GM19438 (cell line): ENCODE data around the gene COA1.
"Not testable (repeated sequence)": the region's sequence is repeated elsewhere in the genome, so short reads cannot be mapped to it uniquely, and the experiment has no call there.

Experiments used
- ATAC-seq: cut with Tn5 transposase; IDR thresholded peaks from one replicate; pipeline ENCODE4 v1.9.1; 2021; ENCODE audit warnings: low read depth; ENCODE audit not compliant: unreplicated experiment

The COA1 gene

GRCh38 chr7:43693687-43694398 is 35.5 kb downstream of the COA1 start:
- ATAC-seq, result no peak

GRCh38 chr7:43692582-43693373 is 36.5 kb downstream of the COA1 start:
- no peak for ATAC-seq

- no peak for ATAC-seq
These were observed 37.7 kb downstream of the COA1 start for GRCh38 chr7:43691611-43692010.

- no peak for ATAC-seq
These were observed 40.2 kb downstream of the COA1 start for GRCh38 chr7:43689115-43689514.

- not testable (repeated sequence) for ATAC-seq
These were observed 41.5 kb downstream of the COA1 start for GRCh38 chr7:43687866-43688265.

DNA sequence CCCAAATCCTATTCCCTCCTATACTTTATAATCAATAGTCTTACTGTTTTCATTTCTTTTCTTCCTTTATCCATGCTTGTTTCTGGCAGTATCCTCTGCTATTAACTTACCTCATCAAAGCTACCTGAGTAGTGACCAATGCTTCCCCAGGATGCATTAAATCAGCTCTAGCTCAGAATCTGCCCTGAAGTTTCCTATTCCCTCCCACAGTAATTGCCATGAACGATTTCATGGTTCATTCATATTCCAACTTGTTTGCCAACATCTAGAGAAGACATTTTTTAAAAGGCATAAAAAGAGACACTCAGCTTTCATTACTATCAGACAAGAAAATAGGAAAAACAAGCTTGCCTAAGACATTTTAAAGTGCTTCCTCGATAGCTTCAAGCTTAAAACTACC is 42.3 kb downstream of the COA1 start:
- no peak for ATAC-seq

- no peak for ATAC-seq
These were observed 48.6 kb downstream of the COA1 start for GRCh38 chr7:43680736-43681135.

DNA sequence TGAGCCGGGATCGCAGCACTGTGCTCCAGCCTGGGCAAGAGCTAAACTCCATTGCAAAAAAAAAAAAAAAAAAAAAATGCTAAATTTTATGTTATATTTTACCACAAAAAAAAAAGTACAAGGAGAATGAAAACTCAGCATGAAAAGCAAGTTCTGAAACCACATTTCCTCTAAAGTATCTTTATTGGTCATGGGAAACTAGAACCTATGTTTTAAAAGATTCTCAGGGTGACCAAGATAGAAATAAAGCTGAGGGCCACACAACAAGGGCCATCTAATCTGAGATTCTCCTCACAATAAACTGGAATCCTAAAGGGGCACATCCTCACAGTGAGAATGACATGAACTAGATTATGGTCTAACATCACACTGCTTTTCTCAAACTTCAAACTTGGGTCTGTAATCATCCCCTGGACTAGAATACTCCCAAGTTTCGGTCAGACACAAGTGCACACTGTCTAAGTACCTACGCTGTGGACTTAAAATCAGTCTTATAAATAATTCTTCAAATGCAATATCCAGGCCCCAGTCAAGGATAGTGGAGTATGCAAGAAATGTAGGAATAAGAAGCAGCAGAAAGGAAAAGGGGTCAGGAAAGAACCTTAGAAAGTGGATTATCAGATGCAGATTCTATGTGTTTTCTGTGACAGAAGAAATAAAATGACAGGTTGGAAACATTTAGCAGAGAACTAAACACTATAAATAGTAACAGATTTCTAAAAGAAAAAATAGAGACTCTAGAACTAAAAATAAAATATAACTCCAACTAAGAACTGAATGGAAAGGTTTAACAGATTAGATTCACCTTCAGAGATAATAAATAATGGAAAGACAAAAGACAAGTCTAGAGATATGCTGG is 49.9 kb downstream of the COA1 start:
- no peak for ATAC-seq

DNA sequence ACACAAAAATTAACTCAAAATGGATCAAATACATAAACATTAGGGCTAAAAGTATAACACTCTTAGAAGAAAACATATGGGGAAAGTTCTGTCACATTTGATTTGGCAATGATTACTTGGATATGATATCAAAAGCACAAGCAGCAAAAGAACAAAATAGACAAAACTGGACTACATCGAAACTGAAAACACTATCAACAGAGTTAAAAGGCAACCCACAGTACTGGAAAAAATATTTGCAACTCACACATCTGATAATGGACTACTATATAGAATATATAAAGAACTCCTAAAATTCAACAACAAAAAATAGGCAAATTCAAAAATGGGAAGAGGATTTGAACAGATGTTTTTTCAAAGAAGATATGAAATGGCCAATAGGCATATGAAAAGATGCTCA is 51.0 kb downstream of the COA1 start:
- ATAC-seq, result no peak

GRCh38 chr7:43677864-43678263 is 51.5 kb downstream of the COA1 start:
- ATAC-seq, result no peak

DNA sequence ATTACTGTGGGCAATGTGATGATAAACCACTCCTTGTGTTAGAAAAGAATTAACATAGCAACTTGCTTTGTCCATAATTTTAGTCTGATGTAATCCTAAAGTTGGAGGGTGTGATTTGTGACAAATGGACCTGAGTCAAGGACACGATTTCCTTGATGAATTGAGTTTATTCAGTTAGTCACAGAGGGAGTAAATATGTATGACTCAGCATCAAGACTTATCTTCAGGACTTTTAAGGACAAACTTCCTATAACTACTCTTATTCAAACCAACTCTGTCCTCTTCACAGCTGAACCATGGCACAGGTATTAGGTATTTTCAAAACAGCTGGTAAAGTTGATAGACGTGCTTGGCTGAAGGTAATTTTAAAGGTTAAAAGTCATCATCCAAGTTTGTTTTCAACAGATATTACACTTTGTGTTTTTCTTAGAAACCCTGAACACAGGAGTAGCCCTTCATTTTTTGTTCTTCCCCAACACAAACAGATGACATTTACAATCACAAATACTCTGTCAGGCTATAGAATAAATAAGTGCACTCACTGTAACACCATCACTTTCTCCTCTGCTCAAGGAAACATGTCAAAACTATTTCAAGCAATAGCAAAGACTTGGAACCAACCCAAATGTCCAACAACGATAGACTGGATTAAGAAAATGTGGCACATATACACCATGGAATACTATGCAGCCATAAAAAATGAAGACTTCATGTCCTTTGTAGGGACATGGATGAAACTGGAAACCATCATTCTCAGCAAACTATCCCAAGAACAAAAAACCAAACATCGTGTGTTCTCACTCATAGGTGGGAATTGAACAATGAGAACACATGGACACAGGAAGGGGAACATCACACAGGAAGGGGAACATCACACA is 54.5 kb downstream of the COA1 start:
- ATAC-seq, result no peak

DNA sequence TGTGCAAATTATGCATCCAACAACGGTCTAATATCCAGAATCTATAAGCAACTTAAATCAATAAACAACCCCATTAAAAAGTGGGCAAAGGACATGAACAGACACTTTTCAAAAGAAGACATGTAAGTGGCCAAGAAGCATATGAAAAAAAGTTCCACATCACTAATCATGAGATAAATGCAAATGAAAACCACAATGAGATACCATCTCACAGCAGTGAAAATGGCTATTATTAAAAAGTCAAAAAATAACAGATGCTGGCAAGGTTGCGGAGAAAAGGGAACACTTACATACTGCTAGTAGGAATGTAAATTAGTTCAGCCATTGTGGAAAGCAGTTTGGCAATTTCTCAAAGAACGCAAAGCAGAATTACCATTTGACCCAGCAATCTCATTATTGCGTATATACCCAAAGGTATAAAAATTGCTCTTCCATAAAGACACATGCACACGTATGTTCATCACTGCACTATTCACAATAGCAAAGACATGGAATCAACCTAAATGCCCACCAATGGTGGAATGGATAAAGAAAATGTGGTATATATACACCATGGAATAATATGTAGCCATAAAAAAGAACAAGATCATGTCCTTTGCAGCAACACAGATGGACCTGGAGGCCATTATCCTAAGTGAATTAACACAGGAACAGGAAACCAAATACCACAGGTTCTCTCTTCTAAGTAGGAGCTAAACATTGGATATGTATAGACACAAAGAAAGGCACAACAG is 55.9 kb downstream of the COA1 start:
- not testable (repeated sequence) for ATAC-seq

- no peak for ATAC-seq
These were observed 57.8 kb downstream of the COA1 start for GRCh38 chr7:43671521-43671920.

DNA sequence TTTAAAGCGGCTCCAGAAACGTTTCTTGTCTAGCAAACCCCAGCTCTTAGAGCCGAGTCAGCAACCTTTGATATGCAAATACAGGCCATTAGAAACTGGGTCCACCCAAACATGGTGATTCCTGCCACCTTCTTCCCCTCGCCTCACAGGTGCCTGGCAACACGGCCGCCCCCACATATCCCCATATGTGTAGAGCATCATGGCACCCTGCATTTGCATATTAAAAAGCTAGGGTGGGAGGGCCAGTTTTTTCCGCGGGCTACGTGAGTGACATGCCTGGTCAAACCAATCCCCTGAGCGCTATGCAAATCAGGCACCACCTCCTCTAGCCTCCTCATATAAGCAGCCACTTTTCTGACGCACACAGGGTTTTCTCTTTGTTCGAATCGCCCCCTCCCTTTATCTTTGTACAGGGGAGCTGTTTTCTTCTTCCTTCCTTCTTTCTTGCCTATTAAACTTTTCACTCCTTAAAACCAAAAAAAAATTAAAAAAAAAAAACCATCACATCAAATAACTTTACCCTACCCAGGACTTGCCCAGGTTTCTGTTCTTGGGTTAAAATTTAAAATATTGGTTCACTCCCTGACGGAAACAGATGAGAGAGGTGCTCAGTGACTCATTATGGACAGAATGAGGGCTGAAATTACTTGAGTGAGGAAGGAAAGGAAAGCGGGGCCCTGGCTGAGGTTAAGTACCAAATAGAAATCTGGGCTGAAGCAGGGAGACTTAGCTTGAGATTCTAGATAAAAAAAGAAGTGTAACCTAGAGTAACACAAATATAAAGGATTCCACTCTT is 59.8 kb downstream of the COA1 start:
- ATAC-seq, result peak; percentile 58

- ATAC-seq, result no peak
These were observed 61.3 kb downstream of the COA1 start for GRCh38 chr7:43668035-43668434.

DNA sequence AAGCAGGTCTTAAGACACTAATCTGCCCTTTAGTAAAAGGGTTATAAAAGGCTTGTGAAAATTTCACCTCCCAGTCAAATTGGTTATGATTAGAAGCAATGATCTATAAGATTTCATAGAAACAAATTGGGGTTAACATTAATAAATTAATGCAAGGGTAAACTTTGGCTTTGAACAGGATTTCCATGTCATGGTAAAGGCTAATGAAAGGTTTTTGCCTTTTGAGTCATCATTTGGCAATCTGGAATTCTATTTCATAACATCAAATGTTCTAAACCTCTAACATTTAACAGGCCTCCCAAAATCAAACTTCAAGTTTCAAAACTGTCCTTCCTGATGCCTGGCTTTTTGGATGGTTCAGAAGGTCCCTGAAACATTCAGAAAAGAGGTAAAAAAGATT is 62.4 kb downstream of the COA1 start:
- no peak for ATAC-seq

- no peak for ATAC-seq
These were observed 64.6 kb downstream of the COA1 start for GRCh38 chr7:43664681-43665080.

GRCh38 chr7:43660141-43660540 is 69.2 kb downstream of the COA1 start:
- no peak for ATAC-seq

DNA sequence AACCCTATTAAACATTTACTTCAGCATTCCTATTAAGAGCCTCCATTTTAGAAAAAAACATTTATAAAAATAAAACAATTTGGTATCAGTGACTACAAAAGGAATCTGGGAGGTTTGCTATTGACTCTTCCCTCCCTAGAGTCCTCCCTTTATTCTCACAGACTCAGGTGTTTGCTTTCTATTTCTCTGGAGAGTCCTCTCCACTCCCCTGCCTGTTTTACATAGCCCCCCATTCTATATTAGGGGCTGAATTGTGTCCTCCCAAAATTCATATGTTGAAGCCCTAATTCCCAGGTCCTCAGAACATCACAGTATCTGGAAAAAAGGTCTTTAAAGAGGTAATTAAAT is 69.8 kb downstream of the COA1 start:
- ATAC-seq, result no peak
